GM13977 (cell line): ENCODE results near the gene NTM.

ENCODE experiments used
- DNase-seq: peaks from one replicate; pipeline ENCODE4 v3.0.0; 2012; ENCODE audit warnings: low spot score
- CTCF ChIP-seq: IDR thresholded peaks from 2 replicates; pipeline ENCODE4 v1.5.1; 2012; ENCODE audit warnings: mild to moderate bottlenecking, control low read depth; ENCODE audit not compliant: insufficient read depth; ENCODE audit errors: extremely low read depth, missing control alignments
- in situ Hi-C: fragments of 300-500 bp; cut with MboI; formaldehyde crosslinking; loops from one replicate; pipeline ENCODE4 v1.12.0; 2022; ENCODE audit warnings: low sequenced_read_pairs, low pct_unique_long_range_greater_than_20kb, mixed read lengths, inconsistent platforms; ENCODE audit not compliant: unreplicated experiment

NTM gene

GRCh38 chr11:131540676-131541075 lies 170.3 kb downstream of the NTM start:
- DNase-seq, result no peak
- in situ Hi-C loops, result no loop called here
- no peak for TF ChIP-seq CTCF

- no peak for DNase-seq
- no peak for TF ChIP-seq CTCF
- in situ Hi-C loops, result no loop called here
Measured at GRCh38 chr11:131543389-131544025, 173.1 kb downstream of the NTM start.

- DNase-seq, result no peak
- TF ChIP-seq CTCF, result no peak
- in situ Hi-C loops, result no loop called here
Measured at GRCh38 chr11:131544591-131544990, 174.2 kb downstream of the NTM start.

GRCh38 chr11:131546218-131546895 lies 175.9 kb downstream of the NTM start:
- in situ Hi-C loops, result no loop called here
- no peak for TF ChIP-seq CTCF
- DNase-seq, result no peak

GRCh38 chr11:131549099-131549498 lies 178.7 kb downstream of the NTM start:
- no peak for DNase-seq
- in situ Hi-C loops, result no loop called here
- no peak for TF ChIP-seq CTCF

GRCh38 chr11:131549770-131550169 lies 179.4 kb downstream of the NTM start:
- TF ChIP-seq CTCF, result no peak
- DNase-seq, result no peak
- in situ Hi-C loops, result no loop called here

GRCh38 chr11:131560287-131560686 lies 189.9 kb downstream of the NTM start:
- TF ChIP-seq CTCF, result no peak
- in situ Hi-C loops, result no loop called here
- DNase-seq, result no peak
